HUDEP-2 (cell line): ENCODE measurements around the gene SCNN1G.

Experiments
- DNase-seq, 76 experiments: peaks; one replicate each; lab custom pipeline; 2025; ENCODE audit not compliant: unreplicated experiment in 76 of 76; lab: John Stamatoyannopoulos, UW

SCNN1G gene

DNA sequence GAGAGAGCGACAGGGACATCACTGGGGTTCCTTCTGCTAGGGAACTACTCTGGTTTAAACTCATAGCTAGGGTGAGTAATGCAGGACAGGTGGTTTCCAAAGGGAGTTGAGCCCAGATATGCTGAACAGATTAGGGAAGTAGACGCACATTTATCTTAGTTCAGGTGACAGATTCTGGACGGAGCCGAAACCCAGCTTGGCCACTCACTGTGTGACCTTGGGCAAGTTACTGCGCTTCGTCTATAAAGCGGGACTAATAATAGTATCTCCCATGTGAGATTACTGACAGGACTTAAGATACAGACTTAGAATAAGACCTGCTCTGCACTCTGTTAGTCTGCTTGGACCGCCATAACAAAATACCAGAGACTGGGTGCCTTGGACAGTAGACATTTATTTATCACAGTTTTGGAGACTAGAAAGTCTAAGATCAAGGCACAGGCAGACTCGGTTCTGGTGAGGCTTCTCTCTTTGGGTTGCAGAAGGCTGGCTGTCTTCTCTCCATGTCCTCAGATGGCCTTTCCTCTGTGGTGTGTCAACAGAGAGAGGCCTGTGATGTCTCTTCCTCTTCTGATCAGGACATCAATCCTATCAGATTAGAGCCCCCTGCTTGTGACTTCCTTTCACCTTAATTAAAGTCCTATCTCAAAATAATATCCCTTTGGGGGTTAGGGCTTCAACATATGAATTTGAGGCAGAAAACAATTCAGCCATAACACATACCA is 12.1 kb downstream of the SCNN1G start:
- DNase-seq = no peak

- DNase-seq = no peak
Observed at GRCh38 chr16:23195366-23195978, 12.9 kb downstream of the SCNN1G start.

DNA sequence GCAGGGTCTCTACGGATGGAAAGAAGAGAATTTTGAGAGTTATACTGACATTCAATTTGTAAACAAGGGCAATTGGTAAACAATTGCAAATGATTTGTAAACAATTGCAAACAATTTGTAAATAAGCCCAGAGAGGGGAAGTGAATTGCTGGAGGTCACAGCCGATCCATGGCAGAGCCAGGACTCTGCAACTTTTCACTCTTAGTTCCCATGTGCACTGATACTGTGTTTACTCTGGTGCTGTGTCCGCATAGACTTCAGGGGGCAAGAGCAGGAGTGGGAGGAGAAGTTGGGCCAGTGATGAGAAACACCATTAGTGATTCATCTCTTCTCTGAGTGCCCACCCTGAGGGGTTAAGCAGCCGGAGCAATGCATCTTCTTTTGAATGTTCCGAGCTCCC is 14.0 kb downstream of the SCNN1G start:
- DNase-seq = no peak

DNA sequence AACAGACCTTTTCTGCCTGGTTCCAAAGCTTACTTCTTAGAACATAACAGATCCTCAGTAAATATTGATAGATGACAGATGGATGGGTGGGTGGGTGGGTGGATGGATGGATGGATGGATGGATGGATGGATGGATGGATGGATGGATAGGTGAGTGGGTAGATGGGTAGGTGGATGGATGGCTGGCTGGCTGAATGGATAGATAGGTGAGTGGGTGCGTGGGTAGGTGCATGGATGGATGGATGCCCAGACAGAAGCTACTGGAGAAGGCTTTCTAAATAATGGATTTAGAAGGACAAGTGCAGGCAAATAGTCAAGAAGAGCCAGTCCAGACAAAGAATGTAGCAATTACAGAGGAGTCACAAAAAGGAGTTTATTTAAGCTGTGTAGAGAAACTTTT is 19.6 kb downstream of the SCNN1G start:
- DNase-seq = no peak

DNA sequence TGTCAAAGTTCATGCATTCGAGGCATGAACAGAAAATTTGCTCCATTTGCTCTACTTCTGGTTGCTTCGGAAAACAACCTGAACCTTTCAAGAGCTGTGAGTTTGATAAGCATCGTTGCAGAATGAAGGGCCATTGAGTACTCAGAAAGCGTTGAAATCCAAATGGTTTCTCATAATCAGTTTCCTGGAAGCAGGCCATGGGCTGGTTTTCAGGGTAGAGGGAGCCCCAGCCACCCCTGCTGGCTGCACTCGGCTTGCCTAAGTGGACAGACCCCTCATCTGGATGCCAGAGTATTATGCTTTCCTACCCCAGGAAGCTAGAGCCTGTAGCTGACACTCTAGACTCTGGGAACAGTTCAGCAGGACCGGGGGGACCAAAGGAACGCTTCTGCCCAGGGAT is 24.4 kb downstream of the SCNN1G start:
- DNase-seq = no peak

DNA sequence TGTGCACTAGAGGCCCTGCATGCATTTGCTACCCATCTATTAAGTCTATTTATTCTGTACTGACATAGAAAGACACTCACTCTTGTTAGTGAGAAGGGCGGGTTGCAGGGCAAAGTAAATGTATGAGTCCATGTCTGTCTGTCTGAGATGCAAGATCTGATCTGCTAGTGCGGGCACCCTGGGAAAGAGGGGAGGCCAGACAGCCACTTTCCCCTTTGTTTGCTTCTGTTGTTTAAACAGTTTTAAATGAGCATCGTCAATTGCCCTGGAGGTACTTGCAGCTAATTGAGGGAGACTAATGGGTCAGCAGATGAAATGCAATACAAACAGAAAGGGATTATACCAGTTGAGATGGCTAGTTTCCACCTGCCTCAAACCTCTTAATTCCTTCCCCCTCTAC is 24.9 kb downstream of the SCNN1G start:
- DNase-seq = no peak

DNA sequence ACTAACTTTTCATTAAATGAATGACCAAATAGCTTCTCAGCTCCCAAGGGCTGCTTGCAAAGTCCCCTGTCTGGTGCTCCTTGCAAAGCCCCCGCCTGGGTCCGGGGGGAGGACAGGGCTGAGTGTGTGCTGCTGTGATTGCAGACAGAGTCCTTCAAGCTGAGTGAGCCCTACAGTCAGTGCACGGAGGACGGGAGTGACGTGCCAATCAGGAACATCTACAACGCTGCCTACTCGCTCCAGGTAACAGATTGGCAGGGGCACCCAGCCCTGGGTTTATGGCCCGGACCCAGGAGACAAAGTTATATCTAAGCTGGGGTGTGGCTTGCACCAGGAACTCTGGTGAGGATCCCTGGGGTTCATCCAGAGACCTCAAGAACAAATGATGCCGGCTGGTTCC is 27.1 kb downstream of the SCNN1G start:
- DNase-seq = no peak

GRCh38 chr16:23213831-23214230 is 31.3 kb downstream of the SCNN1G start:
- no peak for DNase-seq

- no peak for DNase-seq
Observed at GRCh38 chr16:23214796-23215195, 32.3 kb downstream of the SCNN1G start.

GRCh38 chr16:23215435-23215834 is 32.9 kb downstream of the SCNN1G start:
- DNase-seq = no peak

- no peak for DNase-seq
Observed at GRCh38 chr16:23216658-23217246, 34.2 kb downstream of the SCNN1G start.

DNA sequence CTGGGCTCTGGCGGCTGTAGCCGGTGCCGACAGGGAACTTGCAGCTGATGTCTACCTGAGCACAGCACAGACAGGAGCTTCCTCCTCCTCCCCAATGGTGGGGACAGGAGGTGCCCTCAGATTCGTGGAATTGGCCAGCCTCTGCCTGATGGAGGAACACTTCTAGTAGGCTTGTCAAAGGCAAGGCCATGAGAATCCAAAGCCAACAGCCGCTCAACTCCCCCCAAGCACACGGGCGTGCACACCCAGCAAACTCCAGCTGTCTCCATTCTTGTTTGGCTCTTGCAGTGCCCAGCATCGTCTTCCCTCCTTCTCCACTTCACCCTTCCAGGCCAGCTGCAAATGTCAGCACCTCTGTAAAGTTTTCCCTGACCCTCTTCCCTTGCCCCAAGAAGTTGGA is 35.1 kb downstream of the SCNN1G start:
- DNase-seq = no peak

- no peak for DNase-seq
Observed at GRCh38 chr16:23222929-23223328, 40.4 kb downstream of the SCNN1G start.

DNA sequence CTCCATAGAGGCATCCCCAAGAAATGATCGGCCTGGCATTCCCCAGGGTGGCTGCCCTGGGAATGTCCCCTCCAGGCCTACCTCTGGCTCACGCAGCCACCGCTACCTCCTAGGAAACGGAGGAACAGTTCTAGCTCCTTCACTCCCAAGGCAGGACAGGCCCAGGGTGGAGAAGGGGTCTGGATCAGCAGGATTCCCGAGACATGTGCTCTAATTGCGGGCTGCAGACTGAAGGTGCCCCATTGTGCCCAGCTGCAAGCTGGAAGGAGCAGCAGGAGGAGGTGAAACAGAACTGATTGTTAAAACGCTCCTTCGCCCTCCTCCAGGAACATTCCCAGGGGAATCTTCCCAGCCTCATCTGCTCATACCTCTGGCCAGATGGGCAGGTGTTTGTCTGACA is 40.8 kb downstream of the SCNN1G start:
- DNase-seq = no peak

DNA sequence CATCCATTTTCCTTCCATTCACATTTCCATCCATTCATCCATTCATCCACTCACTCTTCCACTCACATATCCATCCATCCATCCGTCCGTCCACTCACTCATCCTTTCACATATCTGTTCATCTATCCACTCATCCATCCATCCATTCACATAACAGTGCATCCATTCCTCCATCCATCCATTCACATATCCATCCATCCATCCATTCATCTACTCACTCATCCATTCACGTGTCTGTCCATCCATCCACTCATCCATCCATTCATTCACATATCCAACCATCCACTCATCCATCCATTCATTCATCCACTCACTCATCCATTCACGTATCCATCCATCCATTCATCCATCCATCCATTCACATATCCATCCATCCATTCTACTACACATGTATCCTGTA is 42.6 kb downstream of the SCNN1G start:
- no peak for DNase-seq

GRCh38 chr16:23225634-23226033 is 43.1 kb downstream of the SCNN1G start:
- DNase-seq = no peak

DNA sequence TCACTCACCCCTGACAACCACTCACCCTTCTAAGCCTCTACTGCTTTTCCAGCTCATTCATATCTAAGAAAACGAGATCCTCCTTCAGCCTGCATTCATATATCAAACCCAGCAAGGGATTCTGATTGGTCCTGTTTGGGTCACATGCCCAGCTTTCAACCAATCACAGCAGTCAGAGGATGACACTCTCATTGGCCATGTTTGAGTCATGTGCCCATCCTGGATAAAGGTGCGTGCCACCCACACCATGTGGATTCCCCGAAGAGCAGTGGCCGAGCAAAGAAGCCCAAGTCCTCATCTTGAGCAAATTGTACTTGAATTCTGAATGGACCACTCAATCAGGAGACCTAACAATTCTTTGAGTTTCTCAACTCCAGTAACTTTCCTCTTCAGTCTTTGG is 45.0 kb downstream of the SCNN1G start:
- DNase-seq = no peak

GRCh38 chr16:23229714-23230113 is 47.2 kb downstream of the SCNN1G start:
- DNase-seq = no peak

GRCh38 chr16:23232806-23233205 is 50.3 kb downstream of the SCNN1G start:
- peak in 1 of 76 experiments; percentile 7 for DNase-seq

DNA sequence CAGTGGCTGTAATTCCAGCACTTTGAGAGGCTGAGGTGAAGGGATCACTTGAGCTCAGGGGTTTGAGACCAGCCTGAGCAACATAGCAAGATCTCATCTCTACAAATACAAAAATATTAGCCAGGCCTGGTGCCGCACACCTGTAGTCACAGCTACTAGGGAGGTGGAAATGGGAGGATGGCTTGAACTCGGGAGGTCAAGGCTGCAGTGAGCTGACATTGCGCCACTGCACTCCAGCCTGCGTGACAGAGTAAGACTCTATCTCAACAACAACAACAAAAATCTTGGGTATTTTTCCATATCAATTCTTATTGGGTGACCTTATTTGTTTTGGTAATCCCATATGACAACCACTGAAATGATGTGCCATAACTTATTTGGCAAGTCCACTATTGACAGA is 52.6 kb downstream of the SCNN1G start:
- DNase-seq = no peak

GRCh38 chr16:23236983-23237382 is 54.4 kb downstream of the SCNN1G start:
- no peak for DNase-seq

GRCh38 chr16:23240994-23241393 is 58.4 kb downstream of the SCNN1G start:
- DNase-seq = no peak
